Kidney epithelial cell (primary cell): ENCODE data around the gene HIPK3. TPM values are rescaled to one million over a fixed set of nuclear protein-coding genes. Genes with fewer than 3 reads are reported as not detected.
"Not testable (repeated sequence)": the region's sequence is repeated elsewhere in the genome, so short reads cannot be mapped to it uniquely, and the experiment has no call there.

Source experiments
- DNase-seq: peaks from one replicate; pipeline ENCODE4 v3.0.0-alpha.2; 2010; ENCODE audit warnings: low read depth
- H3K27me3 ChIP-seq: 2 replicates; pipeline ENCODE4 v1.6.0; 2011; ENCODE audit warnings: low read length; ENCODE audit not compliant: control insufficient read depth, insufficient read depth
- H3K36me3 ChIP-seq: 2 replicates; pipeline ENCODE4 v1.5.1; 2011; ENCODE audit warnings: low read length; ENCODE audit not compliant: control insufficient read depth, insufficient read depth
- H3K4me3 ChIP-seq: 2 replicates; pipeline ENCODE4 v1.5.1; 2011; ENCODE audit warnings: low read depth, mild to moderate bottlenecking, control low read depth, low read length
- total RNA-seq: library from RNA; depleted of rRNA; stranded (reverse); fragments of >200 nt; gene quantifications from 2 replicates; pipeline ENCODE4 v1.2.3, GENCODE V29; 2015
- TF ChIP-seq, protein P1 (sequence below): IDR thresholded peaks from 2 replicates; pipeline ENCODE4 v1.5.1; 2011; ENCODE audit warnings: mild to moderate bottlenecking, moderate library complexity, low read length, control low read depth, inconsistent platforms; ENCODE audit not compliant: insufficient read depth, poor library complexity, severe bottlenecking

The HIPK3 gene
- total RNA-seq, 1 donor from 2014 or later, result 66.8 TPM

DNA sequence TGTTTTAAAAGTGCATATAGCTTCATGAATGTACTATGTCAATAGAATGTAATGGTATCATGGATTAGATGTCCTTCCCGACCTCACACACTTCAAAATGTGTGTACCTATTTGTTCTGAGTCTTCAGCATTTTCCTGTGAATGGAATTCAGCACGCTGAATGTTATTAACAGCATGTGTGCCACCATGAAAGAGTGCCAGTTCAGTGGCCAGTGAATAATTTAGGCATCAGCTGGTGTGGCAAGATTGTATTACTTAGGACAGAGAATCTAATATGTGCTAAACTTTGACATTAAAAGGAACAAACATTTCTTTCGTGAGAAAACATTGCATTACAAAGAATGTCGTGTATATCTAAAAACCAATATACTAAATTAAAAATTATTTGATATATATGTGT is 46.4 kb downstream of the HIPK3 start:
- no peaks in the 10 kb centered on the region for H3K36me3 ChIP-seq
- TF ChIP-seq, protein P1, sequence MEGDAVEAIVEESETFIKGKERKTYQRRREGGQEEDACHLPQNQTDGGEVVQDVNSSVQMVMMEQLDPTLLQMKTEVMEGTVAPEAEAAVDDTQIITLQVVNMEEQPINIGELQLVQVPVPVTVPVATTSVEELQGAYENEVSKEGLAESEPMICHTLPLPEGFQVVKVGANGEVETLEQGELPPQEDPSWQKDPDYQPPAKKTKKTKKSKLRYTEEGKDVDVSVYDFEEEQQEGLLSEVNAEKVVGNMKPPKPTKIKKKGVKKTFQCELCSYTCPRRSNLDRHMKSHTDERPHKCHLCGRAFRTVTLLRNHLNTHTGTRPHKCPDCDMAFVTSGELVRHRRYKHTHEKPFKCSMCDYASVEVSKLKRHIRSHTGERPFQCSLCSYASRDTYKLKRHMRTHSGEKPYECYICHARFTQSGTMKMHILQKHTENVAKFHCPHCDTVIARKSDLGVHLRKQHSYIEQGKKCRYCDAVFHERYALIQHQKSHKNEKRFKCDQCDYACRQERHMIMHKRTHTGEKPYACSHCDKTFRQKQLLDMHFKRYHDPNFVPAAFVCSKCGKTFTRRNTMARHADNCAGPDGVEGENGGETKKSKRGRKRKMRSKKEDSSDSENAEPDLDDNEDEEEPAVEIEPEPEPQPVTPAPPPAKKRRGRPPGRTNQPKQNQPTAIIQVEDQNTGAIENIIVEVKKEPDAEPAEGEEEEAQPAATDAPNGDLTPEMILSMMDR, result no peak
- H3K27me3 ChIP-seq, result no peaks in the 10 kb centered on the region
- H3K4me3 ChIP-seq, result no peak overlapping the region
- no peak for DNase-seq

DNA sequence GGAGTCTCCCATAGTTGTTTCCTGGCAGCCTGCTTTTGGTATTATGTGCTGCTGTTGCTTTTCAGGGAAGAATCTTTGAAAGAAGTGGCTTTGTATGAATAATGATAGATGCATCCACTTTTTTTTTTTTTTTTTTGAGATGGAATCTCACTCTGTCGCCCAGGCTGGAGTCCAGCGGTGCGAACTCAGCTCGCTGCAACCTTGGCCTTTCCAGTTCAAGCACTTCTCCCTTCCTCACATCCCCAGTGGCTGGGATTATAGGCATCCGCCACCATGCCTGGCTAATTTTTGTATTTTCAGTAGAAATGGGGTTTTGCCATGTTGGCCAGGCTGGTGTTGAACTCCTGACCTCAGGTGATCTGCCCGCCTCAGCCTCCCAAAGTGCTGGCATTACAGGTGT is 49.6 kb downstream of the HIPK3 start:
- H3K36me3 ChIP-seq, DNase-seq: not testable (repeated sequence)

DNA sequence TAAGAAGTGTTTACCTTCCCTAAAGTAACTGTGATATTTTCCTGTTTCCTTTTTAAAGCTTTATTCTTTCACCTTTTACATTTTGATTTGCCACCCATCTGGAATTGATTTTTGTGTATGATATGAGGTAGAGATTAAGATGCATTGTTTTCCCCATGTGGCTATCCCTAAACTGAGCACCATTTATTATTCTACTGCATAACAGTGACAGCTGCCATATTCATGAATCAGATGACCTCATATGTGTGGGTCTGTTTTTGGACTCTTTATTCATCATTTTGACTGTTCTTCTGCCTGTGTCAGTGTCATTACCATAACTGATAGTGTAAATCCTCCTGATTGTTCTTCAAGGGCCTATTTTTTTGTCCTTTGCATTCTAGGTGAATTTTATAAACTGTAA is 50.8 kb downstream of the HIPK3 start:
- H3K36me3 ChIP-seq, result no peaks in the 10 kb centered on the region
- H3K27me3 ChIP-seq, result no peaks in the 10 kb centered on the region
- TF ChIP-seq, protein P1, result no peak
- no peak for DNase-seq
- H3K4me3 ChIP-seq, result no peak overlapping the region

More for the DNA sequence above, 49.6 kb downstream of the HIPK3 start:
- H3K4me3 ChIP-seq, H3K27me3 ChIP-seq: not testable (repeated sequence)

DNA sequence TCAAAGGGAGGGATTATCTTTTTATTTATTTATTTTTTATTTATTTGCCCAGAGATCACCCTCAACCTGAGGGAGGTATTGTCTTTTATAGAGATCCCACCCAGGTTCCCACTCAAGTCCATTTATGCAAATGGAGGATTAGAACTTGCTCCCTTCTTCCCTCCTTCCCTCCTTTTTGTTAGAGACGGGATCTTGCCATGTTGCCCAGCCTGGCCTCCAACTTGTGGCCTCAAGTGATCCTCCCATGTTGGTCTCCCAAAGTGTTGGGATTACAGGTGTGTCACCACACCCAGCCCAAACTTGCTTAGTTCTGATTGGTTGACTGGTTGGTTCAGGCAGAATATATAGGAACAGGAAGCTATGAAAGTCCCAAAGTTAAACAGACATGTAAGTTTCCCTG is 51.9 kb downstream of the HIPK3 start:
- H3K4me3 ChIP-seq, result no peak overlapping the region
- DNase-seq, result no peak
- TF ChIP-seq, protein P1, result no peak
- no peaks in the 10 kb centered on the region for H3K27me3 ChIP-seq
- no peaks in the 10 kb centered on the region for H3K36me3 ChIP-seq

DNA sequence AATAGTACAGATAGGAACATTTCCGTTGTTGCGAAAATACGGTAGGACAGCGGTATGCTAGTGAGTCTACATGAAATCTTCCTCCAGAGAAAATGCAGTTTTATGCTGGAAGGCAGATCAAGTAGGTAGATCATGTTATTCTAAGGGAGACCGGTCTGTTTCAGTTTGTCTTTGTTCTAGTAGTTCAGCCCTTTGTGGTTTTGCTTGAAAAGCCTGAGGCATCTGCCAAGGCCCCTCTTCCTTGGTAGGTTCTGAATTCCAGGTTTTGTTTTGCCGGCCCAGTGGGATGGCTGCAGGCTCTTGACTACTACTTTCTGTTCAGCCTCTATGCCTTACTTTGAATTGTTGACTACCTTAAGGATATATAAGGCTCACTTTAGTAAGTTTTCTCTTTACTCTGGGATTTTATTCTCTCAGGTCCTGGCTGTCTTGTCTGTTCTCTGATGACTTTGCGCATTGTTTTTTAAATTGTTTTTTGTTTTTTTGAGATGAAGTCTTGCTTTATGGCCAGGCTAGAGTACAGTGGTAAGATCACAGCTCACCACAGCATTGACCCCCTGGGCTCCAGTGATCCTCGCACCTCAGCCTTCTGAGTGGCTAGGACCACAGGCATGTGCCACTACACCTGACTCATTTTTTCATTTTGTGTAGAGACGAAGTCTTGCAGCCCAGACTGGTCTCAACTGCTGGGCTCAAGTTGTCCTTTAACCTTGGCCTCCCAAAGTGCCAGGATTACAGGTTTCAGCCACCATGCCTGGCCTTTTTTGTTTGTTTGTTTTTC is 53.7 kb downstream of the HIPK3 start:
- no peak overlapping the region for H3K4me3 ChIP-seq
- TF ChIP-seq, protein P1, result no peak
- H3K27me3 ChIP-seq, result no peaks in the 10 kb centered on the region
- peak; percentile 16 for DNase-seq
- H3K36me3 ChIP-seq, result no peaks in the 10 kb centered on the region

DNA sequence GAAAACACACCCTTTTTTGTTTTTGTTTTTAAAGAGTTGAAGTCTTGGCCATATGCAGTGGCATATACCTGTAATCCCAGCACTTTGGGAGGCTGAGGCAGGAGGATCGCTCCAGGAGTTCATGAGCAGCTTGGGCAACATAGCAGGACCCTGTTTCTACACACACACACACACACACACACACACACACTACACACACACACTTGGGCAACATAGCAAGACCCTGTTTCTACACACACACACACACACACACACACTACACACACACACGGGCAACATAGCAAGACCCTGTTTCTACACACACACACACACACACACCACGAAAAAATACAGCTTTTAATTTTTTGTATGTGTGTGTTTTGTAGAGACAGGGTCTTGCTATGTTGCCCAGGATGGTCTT is 54.5 kb downstream of the HIPK3 start:
- TF ChIP-seq, protein P1, result no peak
- H3K27me3 ChIP-seq, result no peaks in the 10 kb centered on the region
- no peak overlapping the region for H3K4me3 ChIP-seq
- DNase-seq, result no peak
- H3K36me3 ChIP-seq, result no peaks in the 10 kb centered on the region
